Smooth muscle cell of the coronary artery (primary cell): Measurements from ENCODE around the gene UBB. TPM values are rescaled to one million over a fixed set of nuclear protein-coding genes. Genes with fewer than 3 reads are reported as not detected.

Experiments
- total RNA-seq: library from RNA; depleted of rRNA; stranded (reverse); fragments of >200 nt; gene quantifications from 2 replicates; pipeline ENCODE4 v1.2.3, GENCODE V29; 2014; ENCODE audit warnings: low replicate concordance

Gene UBB
- total RNA-seq: 3,973 and 7,249 TPM in 2 replicates

GRCh38 chr17:16380640-16381495 lies at the start of gene UBB:
TSS of gene UBB (plus strand) at chr17:16381091. CDS start at chr17:16381908, 817 bp downstream.

GRCh38 chr17:16353317-16354174 lies 27.3 kb upstream of the UBB start, which contains the start of gene CENPV:
TSS of gene CENPV (minus strand) at chr17:16353469. CDS start at chr17:16353436, 33 bp downstream.

GRCh38 chr17:16415031-16415924 lies 34.4 kb downstream of the UBB start, which contains the start of gene TRPV2:
TSS of gene TRPV2 (plus strand) at chr17:16415571. CDS start at chr17:16417669, 2,098 bp downstream.

Other genes starting within 250 kb of the UBB start
- gene NCOR1, start 165.6 kb upstream of the UBB start, total RNA-seq: 60.7 and 66.1 TPM in 2 replicates
- gene PIGL, start 163.9 kb upstream of the UBB start, total RNA-seq: 9.2 and 12.6 TPM in 2 replicates
- 4.8 and 28.1 TPM in 2 replicates for gene CENPV, start 27.6 kb upstream of the UBB start, total RNA-seq
- gene TRPV2, start 34.5 kb downstream of the UBB start, total RNA-seq: 53.1 and 92.7 TPM in 2 replicates
- 0.82 and 0.83 TPM in 2 replicates for gene LRRC75A, start 111.1 kb downstream of the UBB start, total RNA-seq
- gene ZNF287, start 188.1 kb downstream of the UBB start, total RNA-seq: 2.2 and 5.3 TPM in 2 replicates